Skeletal muscle tissue (tissue), 4 donors: ENCODE data around the gene DGKG. TPM values are rescaled to one million over a fixed set of nuclear protein-coding genes. Genes with fewer than 3 reads are reported as not detected.
A peak's percentile ranks its signal among the peaks of the same experiment; 100 is the strongest.

Experiments used
- H3K27ac ChIP-seq: one replicate; pipeline ENCODE4 v1.7.0; 2013; ENCODE audit warnings: mild to moderate bottlenecking, low read depth, low read length, inconsistent platforms
- H3K27me3 ChIP-seq, 3 donors: one replicate each; pipeline ENCODE4 v1.7.0; 2013; ENCODE audit warnings: low read length in 3 of 3; ENCODE audit not compliant: control insufficient read depth in 3 of 3, insufficient read depth in 3 of 3
- H3K36me3 ChIP-seq, 3 donors: one replicate each; pipeline ENCODE4 v1.7.0; 2013; ENCODE audit warnings: low read length in 3 of 3; ENCODE audit not compliant: control insufficient read depth in 3 of 3, insufficient read depth in 3 of 3
- H3K4me1 ChIP-seq, 3 donors: one replicate each; pipeline ENCODE4 v1.7.0; 2013; ENCODE audit warnings: low read length in 3 of 3, mild to moderate bottlenecking in 3 of 3; ENCODE audit not compliant: control insufficient read depth in 3 of 3, insufficient read depth in 3 of 3
- H3K4me3 ChIP-seq, 3 donors: one replicate each; pipeline ENCODE4 v1.7.0; 2013; ENCODE audit warnings: low read length in 3 of 3
- H3K9ac ChIP-seq, 3 donors: one replicate each; pipeline ENCODE4 v1.7.0; 2013; ENCODE audit warnings: low read length in 3 of 3, mild to moderate bottlenecking in 3 of 3, moderate library complexity in 2 of 3, low read depth in 1 of 3
- H3K9me3 ChIP-seq, 3 donors: one replicate each; pipeline ENCODE4 v1.7.0; 2013; ENCODE audit warnings: low read length in 3 of 3; ENCODE audit not compliant: control insufficient read depth in 3 of 3
- total RNA-seq: library from RNA; depleted of rRNA; stranded (reverse); fragments of >200 nt; gene quantifications from one replicate; pipeline ENCODE4 v1.2.3, GENCODE V29; 2014
- donor health status: Osteomylitis.

The DGKG gene
- total RNA-seq, 1 donor from 2014 or later: 2.6 TPM

GRCh38 chr3:186367631-186368030 is 5.6 kb upstream of the DGKG start:
- Histone ChIP-seq H3K4me1 (no peaks in the 10 kb centered on the region), H3K9me3 (no peaks in the 10 kb centered on the region), H3K4me3 (no peak overlapping the region), H3K27ac (no peak overlapping the region), H3K9ac (no peak overlapping the region), H3K36me3 (no peaks in the 10 kb centered on the region), H3K27me3 (peaks cover 22 to 33% (median 27%) of the 10 kb centered on the region in 3 donors)

DNA sequence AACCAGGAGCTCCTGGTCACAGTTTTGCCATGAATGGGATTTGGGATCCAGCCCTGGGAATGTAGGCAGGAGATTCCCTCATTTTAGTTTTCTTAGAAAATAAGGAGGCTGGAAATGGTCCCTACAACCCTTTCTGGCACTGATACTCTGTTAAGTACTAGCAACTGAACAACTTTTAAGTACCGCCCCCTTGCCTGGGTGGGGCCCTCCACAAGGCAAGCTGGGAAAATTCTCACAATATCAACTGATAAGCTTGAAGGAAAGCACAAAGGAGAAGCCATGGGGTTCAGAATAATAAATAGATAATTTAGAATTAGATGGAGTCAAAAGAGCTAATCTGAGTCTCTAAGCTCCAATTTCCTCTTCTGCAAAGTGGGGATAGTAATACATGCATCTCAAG is 4.2 kb upstream of the DGKG start:
- H3K27ac ChIP-seq: no peak overlapping the region

DNA sequence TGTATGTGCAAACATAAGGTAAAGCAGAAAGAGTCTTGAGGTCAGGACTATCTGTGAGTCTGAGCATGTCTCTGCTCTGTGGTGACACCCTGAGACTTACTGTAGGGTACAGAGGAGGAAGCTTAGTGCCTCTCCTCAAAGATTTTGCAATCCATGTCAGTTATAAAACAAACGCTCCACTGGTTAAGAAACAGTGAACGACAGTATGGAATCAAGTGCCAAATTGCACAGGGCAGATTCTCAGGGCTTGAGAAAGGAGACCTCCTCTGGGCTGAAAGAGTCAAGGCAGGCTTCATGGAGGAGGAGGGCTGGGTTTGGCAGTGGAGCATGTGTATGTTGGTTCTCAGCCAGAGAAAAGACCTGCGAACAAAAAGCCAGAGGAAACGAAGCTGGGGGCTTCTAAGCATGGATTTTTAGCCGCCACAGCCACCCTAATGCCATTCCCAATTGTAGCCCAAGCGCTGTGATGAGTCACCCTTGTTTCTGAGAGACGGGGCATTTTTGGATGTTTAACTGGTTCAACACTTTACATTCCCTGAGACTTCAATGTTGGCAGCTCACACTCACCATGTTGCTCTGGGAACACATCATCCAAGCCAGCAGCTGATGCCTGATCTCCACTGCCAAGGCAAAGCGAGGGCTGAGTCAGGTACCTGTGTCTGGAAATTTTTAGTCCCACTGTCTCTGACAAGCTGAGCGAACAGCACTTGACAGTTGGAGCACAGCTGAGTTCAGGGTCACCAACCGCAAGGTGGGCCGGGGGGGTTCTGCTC is 3.4 kb upstream of the DGKG start:
- Histone ChIP-seq H3K27me3 (peaks cover 45 to 54% (median 46%) of the 10 kb centered on the region in 3 donors), H3K4me1 (peaks cover 11 to 19% (median 16%) of the 10 kb centered on the region in 3 donors), H3K9me3 (no peaks in the 10 kb centered on the region), H3K9ac (no peak overlapping the region), H3K36me3 (no peaks in the 10 kb centered on the region), H3K4me3 (no peak overlapping the region), H3K27ac (no peak overlapping the region)

More for the DNA sequence above, 4.2 kb upstream of the DGKG start:
- Histone ChIP-seq H3K4me3 (no peak overlapping the region), H3K27me3 (peaks cover 36 to 46% (median 38%) of the 10 kb centered on the region in 3 donors), H3K9me3 (no peaks in the 10 kb centered on the region), H3K9ac (no peak overlapping the region), H3K36me3 (no peaks in the 10 kb centered on the region), H3K4me1 (peaks cover 8 to 13% (median 12%) of the 10 kb centered on the region in 3 donors)

DNA sequence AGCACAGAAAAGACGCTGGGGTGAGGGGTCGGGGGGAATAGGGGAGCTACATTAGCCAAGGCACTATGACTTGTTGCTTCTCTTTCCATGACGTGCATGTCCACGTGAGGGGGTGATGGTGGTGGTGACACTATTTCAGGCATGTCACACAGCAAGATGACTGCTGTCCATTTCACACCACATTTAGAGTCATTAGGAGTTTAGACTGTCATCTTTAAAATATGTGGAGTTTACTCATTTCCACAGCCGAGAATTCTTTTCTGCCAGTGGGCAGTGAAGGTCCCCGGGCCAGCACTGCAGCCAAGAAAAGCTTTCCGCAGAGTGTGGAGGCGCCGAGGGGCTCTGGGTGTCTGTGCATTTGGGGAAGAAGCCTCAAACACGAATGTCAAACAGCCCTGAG is 954 bp upstream of the DGKG start:
- Histone ChIP-seq H3K27me3 (peaks cover 43 to 50% (median 45%) of the 10 kb centered on the region in 3 donors), H3K9me3 (no peaks in the 10 kb centered on the region), H3K4me1 (peaks cover 11 to 21% (median 16%) of the 10 kb centered on the region in 3 donors), H3K27ac (no peak overlapping the region), H3K4me3 (no peak overlapping the region), H3K36me3 (no peaks in the 10 kb centered on the region), H3K9ac (no peak overlapping the region)

DNA sequence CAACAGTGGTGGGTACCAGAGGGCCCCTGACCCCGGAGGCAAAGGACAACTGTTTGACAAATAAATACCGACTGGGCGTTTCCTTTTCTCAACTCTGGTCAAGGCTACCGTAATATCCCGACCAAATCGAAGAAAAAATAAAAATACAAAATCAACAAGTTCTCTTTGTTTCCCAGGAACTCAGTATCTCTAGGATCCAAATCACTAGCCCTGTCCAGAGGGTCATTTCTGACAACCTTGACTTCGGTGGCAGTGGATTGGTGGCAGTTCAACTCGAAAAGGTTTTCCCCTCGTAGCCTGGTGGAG is 456 bp upstream of the DGKG start:
- Histone ChIP-seq H3K9me3 (no peaks in the 10 kb centered on the region), H3K4me1 (peaks cover 11 to 21% (median 16%) of the 10 kb centered on the region in 3 donors), H3K4me3 (peak overlapping the region; percentile 60 to 72 (median 70)), H3K36me3 (no peaks in the 10 kb centered on the region), H3K9ac (peak overlapping the region in 2 of 3 donors; percentile 3 to 38), H3K27ac (no peak overlapping the region), H3K27me3 (peaks cover 41 to 52% (median 43%) of the 10 kb centered on the region in 3 donors)

- Histone ChIP-seq H3K36me3 (no peaks in the 10 kb centered on the region), H3K27ac (no peak overlapping the region), H3K9me3 (no peaks in the 10 kb centered on the region), H3K4me1 (peaks cover 11 to 21% (median 16%) of the 10 kb centered on the region in 3 donors), H3K9ac (peak overlapping the region in 2 of 3 donors; percentile 32 to 60), H3K27me3 (peaks cover 38 to 46% (median 43%) of the 10 kb centered on the region in 3 donors), H3K4me3 (peak overlapping the region; percentile 51 to 72 (median 70))
Observed at GRCh38 chr3:186361246-186361761, 730 bp downstream of the DGKG start.

DNA sequence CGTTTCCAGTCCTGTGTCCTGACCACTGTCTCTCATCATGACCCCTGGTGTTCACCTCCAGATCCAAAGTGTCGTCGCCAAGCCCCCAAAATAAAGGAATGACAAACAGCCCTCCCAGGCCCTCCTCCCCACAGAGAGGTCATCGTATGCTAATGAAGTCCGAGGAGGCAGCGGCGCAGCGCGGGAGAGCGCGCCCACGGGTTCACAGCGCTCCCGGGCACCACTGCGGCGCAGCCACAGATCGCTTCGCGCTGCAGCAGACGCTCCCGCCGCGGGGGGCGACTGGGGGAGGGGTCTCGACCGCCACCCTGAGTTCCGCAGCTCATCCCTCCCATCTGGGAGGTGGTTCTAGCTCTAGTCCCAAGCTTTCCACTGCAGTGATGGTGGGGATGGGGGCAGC is 1.3 kb downstream of the DGKG start:
- H3K27me3 ChIP-seq: peaks cover 38 to 46% (median 43%) of the 10 kb centered on the region in 3 donors
- no peaks in the 10 kb centered on the region for H3K9me3 ChIP-seq
- H3K9ac ChIP-seq: peak overlapping the region in 2 of 3 donors; percentile 32 to 60
- no peaks in the 10 kb centered on the region for H3K36me3 ChIP-seq
- H3K4me3 ChIP-seq: peak overlapping the region; percentile 51 to 72 (median 70)
- peaks cover 11 to 21% (median 16%) of the 10 kb centered on the region in 3 donors for H3K4me1 ChIP-seq
- H3K27ac ChIP-seq: no peak overlapping the region

DNA sequence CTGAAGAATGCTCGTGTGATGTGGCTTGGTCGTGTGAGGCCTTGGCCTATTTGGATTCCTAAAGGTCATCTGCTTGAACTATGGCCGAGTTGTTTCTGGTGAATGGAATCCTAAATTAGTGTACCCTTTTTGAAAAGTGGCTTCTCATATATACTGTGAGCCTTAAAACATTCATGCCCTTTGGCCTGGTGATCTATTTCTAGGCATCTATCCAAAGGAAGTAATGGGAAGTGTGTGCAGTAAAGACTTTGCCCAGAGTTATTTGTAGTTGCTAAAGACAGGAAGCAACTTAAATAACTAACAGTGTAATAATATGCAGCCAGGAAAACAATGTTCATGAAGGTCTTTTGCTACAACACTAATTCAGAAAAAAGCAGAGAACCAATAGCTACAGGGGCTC is 3.0 kb downstream of the DGKG start:
- Histone ChIP-seq H3K4me1 (peaks cover 11 to 21% (median 16%) of the 10 kb centered on the region in 3 donors), H3K9me3 (no peaks in the 10 kb centered on the region), H3K36me3 (no peaks in the 10 kb centered on the region), H3K9ac (no peak overlapping the region), H3K27ac (no peak overlapping the region), H3K27me3 (peaks cover 32 to 38% (median 35%) of the 10 kb centered on the region in 3 donors), H3K4me3 (no peak overlapping the region)

- H3K4me1 ChIP-seq: peaks cover 5 to 16% (median 8%) of the 10 kb centered on the region in 3 donors
- no peak overlapping the region for H3K27ac ChIP-seq
- no peaks in the 10 kb centered on the region for H3K36me3 ChIP-seq
- H3K4me3 ChIP-seq: no peak overlapping the region
- no peaks in the 10 kb centered on the region for H3K9me3 ChIP-seq
- H3K27me3 ChIP-seq: peaks cover 8 to 11% (median 8%) of the 10 kb centered on the region in 3 donors
- H3K9ac ChIP-seq: no peak overlapping the region
Observed at GRCh38 chr3:186356152-186356551, 5.9 kb downstream of the DGKG start.

GRCh38 chr3:186354100-186354499 is 7.9 kb downstream of the DGKG start:
- H3K27ac ChIP-seq: no peak overlapping the region
- no peaks in the 10 kb centered on the region for H3K9me3 ChIP-seq
- H3K4me3 ChIP-seq: no peak overlapping the region
- no peaks in the 10 kb centered on the region for H3K36me3 ChIP-seq
- no peak overlapping the region for H3K9ac ChIP-seq
- peaks cover 0 to 4% (median 0%) of the 10 kb centered on the region in 3 donors for H3K27me3 ChIP-seq
- H3K4me1 ChIP-seq: peaks cover 2 to 9% (median 6%) of the 10 kb centered on the region in 3 donors
